ENCODE data around the gene LRMDA.

LRMDA gene

GRCh38 chr10:75476985-75477384, 45.6 kb downstream of the LRMDA start:
- DNase-seq (ENCODE audit: low spot score), result no peak

DNA sequence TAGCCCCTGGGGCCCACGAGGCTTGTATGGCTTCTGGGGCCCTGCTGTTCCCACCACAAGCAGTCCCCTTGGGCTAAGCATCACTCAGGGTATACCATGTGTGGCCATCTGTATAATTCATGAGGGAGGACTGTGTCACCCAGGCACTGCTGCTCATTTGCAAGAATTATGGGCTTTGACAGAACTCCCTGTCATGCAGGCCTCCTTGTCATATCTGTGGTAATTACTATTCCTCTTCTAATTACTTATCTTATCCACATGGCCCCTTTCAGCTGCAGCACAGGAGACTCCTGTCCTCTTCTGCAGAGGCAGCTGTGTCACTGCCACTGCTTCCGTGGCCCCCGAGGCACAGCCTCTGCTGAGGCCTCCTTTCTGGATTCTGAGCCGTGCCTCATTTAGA, 46.3 kb downstream of the LRMDA start:
- no peak for DNase-seq (ENCODE audit: low spot score)

DNA sequence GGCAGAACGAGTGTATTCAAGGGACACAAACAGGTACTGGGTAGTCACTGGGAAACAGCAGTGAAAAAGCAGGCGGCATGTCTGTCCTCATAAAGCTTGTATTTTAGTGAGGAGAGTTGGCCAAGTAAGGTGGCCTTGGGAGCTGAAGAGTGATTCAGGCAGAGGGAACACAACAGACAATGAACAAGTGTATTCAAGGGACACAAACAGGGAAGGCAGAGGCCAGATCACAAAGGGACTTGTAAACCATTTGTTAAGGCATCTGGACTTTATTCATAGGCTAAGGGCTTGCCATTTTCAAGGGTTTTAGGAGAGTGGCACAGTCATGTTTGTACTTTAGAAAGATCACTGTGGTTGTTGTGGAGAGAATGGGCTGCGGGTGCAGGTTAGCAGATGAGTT, 49.0 kb downstream of the LRMDA start:
- no peak for DNase-seq (ENCODE audit: low spot score)

DNA sequence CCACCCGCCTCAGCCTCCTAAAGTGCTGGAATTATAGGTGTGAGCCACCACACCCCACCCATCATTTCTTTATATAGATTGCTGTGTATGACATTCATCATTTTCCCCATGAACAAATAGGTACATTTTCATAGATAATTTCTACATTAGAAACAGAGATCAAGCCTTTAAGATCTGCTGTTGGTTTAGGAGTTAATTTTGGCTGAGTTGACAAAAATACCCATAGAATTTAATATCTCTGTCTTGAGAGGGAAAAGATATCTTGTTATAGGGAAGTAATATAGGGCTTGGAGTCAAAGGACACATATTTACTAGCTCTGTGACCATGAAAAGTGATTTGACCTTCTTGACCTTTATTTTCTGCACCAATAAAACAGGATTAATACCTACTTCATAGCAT, 51.8 kb downstream of the LRMDA start:
- DNase-seq (ENCODE audit: low spot score), result no peak

- no peak for DNase-seq (ENCODE audit: low spot score)
Observed at GRCh38 chr10:75484717-75485116, 53.3 kb downstream of the LRMDA start.

DNA sequence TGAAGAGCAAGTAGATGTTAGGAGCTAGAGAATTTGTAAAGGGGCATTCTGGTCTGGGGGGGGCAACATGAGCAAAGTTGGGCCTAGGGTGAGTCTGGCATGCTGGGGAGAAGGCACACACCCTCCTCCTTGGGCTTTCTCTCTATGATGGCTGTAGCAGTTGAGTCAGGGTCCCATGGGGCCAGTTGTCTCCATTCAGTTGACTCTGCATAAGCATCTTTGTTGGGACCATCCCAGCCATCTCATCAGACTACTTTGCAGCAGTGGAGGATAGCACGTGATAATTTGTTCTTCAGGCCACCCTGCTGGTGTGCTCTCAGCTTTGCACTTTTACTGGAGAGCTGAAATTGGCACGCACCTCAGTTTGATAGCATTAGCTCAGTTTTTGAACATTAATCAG, 55.2 kb downstream of the LRMDA start:
- no peak for DNase-seq (ENCODE audit: low spot score)

GRCh38 chr10:75487087-75487754, 55.8 kb downstream of the LRMDA start:
- no peak for DNase-seq (ENCODE audit: low spot score)

- no peak for DNase-seq (ENCODE audit: low spot score)
Observed at GRCh38 chr10:75487755-75488125, 56.3 kb downstream of the LRMDA start.

DNA sequence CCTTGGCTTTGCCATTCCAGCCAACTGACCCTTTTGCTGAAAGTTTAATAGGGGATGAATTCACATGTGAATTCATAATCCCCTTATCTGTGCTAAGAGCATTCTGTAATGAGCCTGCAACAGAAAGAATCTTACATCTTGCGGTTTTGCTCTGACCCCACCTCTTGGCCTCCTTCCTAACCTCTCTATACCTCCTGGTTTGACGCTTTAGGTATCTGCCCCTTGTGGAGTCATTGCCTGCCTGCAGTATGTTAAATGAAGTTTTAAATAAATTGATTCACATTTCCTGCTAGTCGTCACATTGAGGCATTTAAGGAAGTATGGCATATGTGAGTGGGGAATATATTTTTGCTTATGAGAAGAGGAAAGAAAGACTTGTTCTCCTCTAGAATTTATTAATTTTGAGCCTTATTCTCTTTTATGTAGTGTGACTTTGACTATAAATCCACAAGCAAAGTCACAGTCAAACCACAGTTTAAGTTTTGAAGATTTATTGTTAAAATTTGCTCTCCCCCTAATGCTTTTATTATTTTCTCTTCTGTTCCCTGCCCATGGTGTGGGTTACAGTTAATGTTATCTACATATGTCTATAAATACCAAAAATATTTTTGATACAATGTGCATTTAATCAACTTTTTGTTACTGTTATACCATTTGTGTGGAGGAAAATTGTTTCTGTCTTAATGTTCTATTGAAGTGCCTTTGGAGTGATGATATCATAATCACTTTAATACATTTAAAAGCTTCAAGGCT, 60.9 kb downstream of the LRMDA start:
- DNase-seq (ENCODE audit: low spot score), result no peak

GRCh38 chr10:75493464-75493863, 62.0 kb downstream of the LRMDA start:
- DNase-seq (ENCODE audit: low spot score), result no peak

GRCh38 chr10:75495434-75496190, 64.2 kb downstream of the LRMDA start:
- no peak for DNase-seq (ENCODE audit: low spot score)

DNA sequence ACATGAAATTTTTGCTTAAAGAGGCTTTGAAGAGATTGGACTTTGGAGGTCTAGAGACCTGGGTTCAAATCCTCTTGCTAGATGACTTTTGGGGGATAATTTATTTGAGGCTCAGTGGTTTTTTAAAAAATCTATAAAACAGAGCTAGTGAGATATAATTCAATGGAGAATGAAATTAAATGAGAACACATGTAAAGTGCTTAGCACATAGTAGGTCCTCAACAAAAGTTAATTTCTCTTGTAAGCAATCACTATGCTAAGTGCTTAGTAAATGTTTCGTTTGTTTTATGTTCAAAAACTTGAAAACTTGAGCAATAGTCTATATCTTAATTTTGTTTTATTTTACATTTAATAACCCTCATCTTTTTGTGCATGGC, 64.8 kb downstream of the LRMDA start:
- DNase-seq (ENCODE audit: low spot score), result no peak

DNA sequence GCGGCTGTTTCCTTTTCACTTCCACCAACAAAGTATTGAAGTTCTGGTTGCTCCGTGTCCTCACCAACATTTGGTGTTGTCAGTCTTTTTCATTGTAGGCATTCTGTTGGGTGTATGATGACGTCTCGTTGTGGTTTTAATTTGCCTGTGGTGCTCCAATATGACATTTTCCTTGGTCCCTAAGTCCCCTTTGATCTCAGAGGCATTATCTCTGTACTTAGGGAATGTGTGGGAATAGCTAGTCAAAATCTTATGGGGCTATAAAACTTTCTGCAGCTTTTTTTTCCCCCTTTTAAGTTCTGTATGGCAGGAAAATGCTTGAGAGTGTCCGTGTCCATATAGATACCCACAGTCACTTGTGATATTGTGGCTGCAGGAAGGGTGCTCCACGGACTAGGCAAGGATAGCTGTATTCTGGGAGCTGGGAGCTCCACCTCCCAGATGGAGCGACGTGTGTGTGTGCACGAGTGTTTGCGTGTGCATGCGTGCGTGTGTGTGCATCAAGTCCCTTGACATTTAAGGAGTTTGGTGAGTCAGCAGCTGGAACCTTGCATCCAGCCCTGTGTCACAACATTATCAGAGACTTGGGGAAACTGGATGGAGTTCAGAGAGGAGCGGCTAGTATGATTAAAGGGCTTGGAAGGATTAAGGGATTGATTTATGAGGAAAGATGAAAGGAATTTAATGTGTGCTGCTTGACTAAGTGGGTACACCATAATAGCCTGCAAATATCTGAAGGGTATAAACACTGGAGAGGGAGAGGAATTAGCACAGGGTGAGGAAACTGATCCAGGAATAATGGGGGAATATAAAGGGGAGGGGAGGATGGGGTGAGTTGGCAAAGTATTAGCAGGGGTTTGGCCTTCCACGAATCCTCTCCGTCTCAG, 66.8 kb downstream of the LRMDA start:
- no peak for DNase-seq (ENCODE audit: low spot score)

DNA sequence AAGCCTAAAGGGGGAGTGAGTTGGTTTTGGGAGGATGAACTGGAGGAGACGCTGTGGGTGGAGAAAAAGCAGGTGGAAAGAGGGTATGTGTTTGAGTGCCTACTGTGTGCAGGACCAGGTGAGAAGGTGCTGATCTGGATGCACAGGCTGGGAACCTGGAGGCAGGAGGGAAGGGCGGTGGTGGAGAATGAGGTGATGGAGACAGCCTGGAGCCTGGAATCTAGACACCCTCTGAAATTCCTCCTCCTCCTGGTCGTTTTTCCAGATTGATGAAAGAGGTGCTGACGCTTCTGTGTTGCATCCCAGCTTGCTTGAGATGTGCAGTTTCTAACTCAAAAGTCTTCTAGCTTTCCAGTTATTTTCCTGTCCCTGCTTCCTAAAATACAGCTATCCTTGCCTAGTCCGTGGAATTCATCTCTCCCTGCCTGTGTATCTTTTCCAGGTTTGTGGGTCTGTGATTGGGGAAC, 67.5 kb downstream of the LRMDA start:
- DNase-seq (ENCODE audit: low spot score), result no peak

GRCh38 chr10:75499556-75500160, 68.2 kb downstream of the LRMDA start:
- DNase-seq (ENCODE audit: low spot score), result no peak

GRCh38 chr10:75502389-75502788, 71.0 kb downstream of the LRMDA start:
- DNase-seq (ENCODE audit: low spot score), result no peak

GRCh38 chr10:75502838-75503237, 71.4 kb downstream of the LRMDA start:
- no peak for DNase-seq (ENCODE audit: low spot score)

DNA sequence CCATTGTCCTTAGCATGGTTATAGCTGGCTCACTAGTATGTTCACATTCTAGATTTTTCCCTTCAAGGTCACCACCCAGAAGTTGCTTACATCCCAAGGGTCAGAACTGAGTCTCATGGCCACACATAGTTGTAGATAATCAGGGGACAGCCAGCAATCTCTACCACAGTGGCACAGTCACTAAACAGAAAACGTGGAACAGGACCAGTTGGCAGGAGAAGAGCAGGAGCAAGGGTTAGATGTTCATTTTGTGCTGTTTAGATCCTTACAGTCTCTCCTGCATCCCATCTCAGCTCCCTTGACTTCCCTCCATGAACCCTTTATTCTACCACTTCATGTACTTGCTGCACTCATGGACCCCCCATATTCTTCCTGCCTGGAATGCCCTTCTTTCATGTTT, 73.9 kb downstream of the LRMDA start:
- DNase-seq (ENCODE audit: low spot score), result no peak

- no peak for DNase-seq (ENCODE audit: low spot score)
Observed at GRCh38 chr10:75505840-75506506, 74.5 kb downstream of the LRMDA start.

GRCh38 chr10:75506930-75507329, 75.5 kb downstream of the LRMDA start:
- DNase-seq (ENCODE audit: low spot score), result no peak

DNA sequence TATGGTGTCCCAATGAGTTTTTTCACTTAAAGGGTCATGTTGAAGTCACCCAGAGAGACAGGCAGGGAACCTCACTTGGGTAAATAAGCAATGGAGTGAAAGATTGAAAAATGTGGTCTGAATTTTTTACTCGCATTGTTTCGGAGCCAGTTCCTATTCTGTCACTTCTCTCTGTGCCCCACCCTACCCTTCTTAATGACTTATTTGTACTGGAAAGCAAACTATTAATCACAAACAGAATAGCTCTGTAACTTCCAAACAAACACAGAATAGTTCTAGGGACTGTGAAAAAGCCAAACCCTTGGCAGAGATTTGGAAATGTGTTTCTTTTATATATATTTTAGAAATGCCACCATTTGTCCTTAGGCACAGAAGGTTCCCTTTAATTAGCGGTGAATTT, 76.0 kb downstream of the LRMDA start:
- DNase-seq (ENCODE audit: low spot score), result no peak
